GM12864 (cell line): ENCODE results near the gene GIGYF2.

Experiments
- DNase-seq: peaks from one replicate; pipeline ENCODE4 v3.0.0-alpha.2; 2011; ENCODE audit warnings: low read depth
- H3K4me3 ChIP-seq: 2 replicates; pipeline ENCODE4 v1.5.1; 2011; ENCODE audit warnings: mild to moderate bottlenecking, low read depth, low read length, control low read depth
- TF ChIP-seq, protein P1 (sequence below): IDR thresholded peaks from 2 replicates; pipeline ENCODE4 v1.5.1; 2011; ENCODE audit warnings: low read depth, mild to moderate bottlenecking, moderate library complexity, low read length, control low read depth, inconsistent platforms; ENCODE audit errors: missing control alignments

The GIGYF2 gene

DNA sequence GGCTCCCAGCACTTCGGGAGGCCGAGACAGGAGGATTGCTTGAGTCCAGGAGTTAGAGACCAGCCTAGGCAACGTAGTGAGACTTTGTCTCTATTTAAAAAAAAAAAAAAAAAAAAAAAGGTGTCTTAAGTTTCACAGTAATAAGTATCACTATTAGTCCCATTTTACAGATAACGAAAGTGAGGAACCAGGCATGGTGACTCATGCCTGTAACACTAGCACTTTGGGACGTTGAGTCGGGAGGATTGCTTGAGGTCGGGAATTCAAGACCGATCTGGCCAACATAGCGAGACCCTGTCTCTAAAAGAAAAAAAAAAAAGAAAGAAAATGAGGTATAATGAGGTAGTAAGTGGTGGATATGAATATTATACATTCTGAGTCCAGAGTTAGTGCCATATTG is 76.7 kb downstream of the GIGYF2 start:
- DNase-seq, result peak; percentile 13
- TF ChIP-seq, protein P1, sequence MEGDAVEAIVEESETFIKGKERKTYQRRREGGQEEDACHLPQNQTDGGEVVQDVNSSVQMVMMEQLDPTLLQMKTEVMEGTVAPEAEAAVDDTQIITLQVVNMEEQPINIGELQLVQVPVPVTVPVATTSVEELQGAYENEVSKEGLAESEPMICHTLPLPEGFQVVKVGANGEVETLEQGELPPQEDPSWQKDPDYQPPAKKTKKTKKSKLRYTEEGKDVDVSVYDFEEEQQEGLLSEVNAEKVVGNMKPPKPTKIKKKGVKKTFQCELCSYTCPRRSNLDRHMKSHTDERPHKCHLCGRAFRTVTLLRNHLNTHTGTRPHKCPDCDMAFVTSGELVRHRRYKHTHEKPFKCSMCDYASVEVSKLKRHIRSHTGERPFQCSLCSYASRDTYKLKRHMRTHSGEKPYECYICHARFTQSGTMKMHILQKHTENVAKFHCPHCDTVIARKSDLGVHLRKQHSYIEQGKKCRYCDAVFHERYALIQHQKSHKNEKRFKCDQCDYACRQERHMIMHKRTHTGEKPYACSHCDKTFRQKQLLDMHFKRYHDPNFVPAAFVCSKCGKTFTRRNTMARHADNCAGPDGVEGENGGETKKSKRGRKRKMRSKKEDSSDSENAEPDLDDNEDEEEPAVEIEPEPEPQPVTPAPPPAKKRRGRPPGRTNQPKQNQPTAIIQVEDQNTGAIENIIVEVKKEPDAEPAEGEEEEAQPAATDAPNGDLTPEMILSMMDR, result no peak
- no peak overlapping the region for H3K4me3 ChIP-seq

DNA sequence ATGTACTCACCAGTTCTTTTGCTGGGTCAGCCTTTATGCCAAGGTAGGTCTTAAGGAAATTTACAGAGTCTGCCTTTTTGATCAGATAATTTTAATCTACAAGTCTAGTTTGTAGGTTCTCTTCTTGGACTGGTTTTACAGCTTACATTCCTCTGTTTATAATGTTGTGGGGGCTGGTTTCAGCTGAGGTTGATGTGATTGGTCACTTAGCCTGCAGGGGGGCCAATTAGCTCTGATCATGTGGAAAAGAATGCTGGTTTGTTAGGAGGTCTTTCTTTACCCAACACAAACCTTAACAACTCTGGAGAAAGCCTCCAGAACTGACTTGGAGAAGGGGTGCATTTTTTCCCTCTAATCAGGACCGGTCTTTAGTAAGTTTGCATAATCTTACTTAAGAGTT is 79.3 kb downstream of the GIGYF2 start, which contains the start of gene KCNJ13:
Gene KCNJ13, minus strand, starts transcription at position 131 of the 400 bp plus-strand sequence. CDS start 5,203 bp downstream, outside the sequence.
- no peak within 1 kb of the TSS for H3K4me3 ChIP-seq
- TF ChIP-seq, protein P1, result no peak
- no peak for DNase-seq

DNA sequence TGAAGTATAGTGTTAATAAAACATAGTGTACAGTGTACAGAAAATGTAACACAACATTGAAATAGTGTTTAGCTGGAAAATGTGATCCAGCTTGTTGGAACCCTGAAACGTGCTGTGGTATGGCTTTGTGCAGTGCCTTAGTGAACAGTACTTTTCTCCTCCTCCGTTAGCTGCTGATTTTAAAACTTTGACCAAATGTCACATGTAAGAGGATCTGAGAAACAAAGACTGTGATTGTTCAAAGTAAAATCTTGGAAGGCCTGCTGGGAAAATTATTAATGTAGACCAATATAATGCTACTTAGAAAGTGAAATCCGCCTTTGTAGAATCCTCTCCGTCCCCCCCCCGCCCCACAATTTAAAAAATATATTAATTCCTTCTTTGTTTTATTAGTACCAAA is 80.1 kb downstream of the GIGYF2 start:
- DNase-seq, result no peak
- H3K4me3 ChIP-seq, result no peak overlapping the region
- TF ChIP-seq, protein P1, result no peak

DNA sequence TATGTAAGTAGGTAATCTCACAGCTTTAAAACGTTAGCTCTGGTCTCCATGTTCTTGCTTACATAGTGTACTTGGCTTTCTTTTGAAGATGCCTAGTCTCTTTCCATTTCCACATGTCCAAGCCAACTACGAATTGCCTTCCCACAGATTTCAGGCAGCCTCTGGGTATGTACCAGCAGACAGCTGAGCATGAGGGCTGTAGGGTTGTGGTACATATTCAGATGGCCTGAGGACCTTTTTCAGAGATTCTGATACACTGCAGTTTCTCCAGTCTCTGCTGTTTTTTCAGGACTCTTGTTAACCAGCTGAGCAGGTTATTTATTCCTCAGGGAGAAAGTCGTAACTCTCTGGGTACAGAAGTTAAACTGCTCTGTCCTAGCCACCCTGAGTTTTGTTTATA is 82.3 kb downstream of the GIGYF2 start:
- no peak overlapping the region for H3K4me3 ChIP-seq
- no peak for DNase-seq
- TF ChIP-seq, protein P1, result no peak

DNA sequence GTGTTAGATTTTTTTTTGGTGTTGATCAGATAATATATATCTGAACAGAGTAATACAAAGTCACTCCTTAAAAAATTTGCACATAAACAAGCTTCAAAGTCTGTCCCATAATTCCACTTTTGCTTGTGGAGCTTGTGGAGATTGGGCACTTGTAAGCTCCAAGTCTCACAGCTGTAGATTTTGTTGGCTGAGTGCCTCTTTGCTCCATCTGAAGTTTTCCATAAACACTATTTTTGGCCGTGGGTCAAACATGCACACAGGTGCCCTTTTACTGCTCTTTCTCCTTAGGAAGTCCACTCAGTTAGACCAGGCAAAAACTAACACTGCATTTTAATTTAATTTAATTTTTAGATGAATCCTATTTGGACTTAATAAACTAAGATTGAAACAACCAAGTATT is 82.8 kb downstream of the GIGYF2 start:
- no peak overlapping the region for H3K4me3 ChIP-seq
- DNase-seq, result no peak
- TF ChIP-seq, protein P1, result no peak

DNA sequence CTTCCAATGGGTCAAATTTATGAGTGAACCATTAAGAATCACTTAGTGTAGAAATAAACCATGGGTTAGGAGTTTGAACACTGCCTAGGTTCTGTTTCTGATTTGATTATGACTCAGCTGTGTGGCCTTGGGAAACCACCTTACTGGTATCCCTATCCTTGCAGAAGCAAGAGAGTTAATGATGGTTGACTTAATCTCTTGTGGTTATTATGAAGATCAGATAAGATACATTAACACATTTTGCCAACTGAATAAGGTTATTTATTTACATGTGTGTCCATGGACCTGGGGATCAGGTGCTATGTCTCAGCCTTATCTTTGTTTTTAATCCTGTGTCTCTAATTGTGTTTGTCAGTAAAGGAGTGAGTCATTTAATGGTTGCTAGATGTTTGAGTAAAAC is 84.6 kb downstream of the GIGYF2 start:
- TF ChIP-seq, protein P1, result no peak
- peak; percentile 12 for DNase-seq
- no peak overlapping the region for H3K4me3 ChIP-seq

DNA sequence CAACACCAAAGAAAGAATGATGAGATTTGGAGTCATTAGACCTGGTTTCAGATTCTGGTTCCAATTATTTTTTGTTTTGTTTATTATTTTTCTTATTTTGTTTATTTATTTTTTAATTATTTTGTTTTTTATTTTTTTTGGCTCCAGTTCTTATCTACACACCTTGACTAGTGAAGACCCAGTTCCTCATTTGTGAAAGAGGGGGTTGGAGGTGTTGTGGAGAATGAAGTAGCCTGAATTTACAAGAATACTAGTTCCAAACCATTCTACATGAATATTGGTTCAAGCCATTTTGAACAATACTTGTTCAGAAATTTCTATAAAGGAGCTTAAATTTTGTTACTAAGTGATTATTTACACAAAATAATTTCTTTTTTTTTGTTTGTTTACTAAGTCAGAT is 86.1 kb downstream of the GIGYF2 start:
- no peak for DNase-seq
- TF ChIP-seq, protein P1, result no peak

More for the DNA sequence above, 86.1 kb downstream of the GIGYF2 start:
- no peak overlapping the region for H3K4me3 ChIP-seq
